ENCODE measurements around the gene EIF4H. TPM values are rescaled to one million over a fixed set of nuclear protein-coding genes. Genes with fewer than 3 reads are reported as not detected.
"Not testable (repeated sequence)": the region's sequence is repeated elsewhere in the genome, so short reads cannot be mapped to it uniquely, and the experiment has no call there.

Gene EIF4H
- total RNA-seq, 2 experiments from 2014 or later = 400 to 410 TPM

DNA sequence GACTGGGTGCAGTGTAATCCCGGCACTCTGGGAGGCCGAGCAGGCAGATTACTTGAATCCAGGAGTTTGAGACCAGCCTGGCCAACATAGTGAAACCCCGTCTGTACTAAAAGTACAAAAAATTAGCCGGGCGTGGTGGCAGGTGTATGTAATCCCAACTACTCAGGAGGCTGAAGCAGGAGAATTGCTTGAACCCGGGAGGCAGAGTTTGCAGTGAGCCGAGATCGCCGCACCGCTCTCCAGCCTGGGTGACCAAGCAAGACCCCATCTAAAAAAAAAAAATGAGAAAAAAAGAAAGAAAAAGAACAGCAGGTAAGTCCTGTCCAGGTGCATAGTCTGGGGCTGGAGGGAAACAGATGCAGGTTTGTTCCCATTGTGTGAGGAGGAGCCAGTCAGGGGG is 31.9 kb downstream of the EIF4H start:
- ChIA-PET CTCF (interaction anchor here (0.6 to 9.8 kb wide), 49 partner anchors 9 to 340 kb away, joined by 3 to 281 read pairs (median 4); partner anchors contain the start of gene RFC2), POLR2A (interaction anchor here (0.5 to 1.5 kb wide), 3 partner anchors 32 to 195 kb away, joined by 3 to 8 read pairs (median 4); no protein-coding TSS in a partner anchor)
- H3K9me3 Mint-ChIP-seq; DNase-seq; H3K4me1 Mint-ChIP-seq (ENCODE audit: low read depth); H3K27ac Mint-ChIP-seq; H3K27me3 Mint-ChIP-seq; H3K36me3 Mint-ChIP-seq; H3K4me3 Mint-ChIP-seq: not testable (repeated sequence)
- intact Hi-C loops (cut with micrococcal nuclease) = loop anchor here (1.0 to 2.0 kb wide), 3 partner anchors 48 to 195 kb away; partner anchors contain the start of gene RFC2

DNA sequence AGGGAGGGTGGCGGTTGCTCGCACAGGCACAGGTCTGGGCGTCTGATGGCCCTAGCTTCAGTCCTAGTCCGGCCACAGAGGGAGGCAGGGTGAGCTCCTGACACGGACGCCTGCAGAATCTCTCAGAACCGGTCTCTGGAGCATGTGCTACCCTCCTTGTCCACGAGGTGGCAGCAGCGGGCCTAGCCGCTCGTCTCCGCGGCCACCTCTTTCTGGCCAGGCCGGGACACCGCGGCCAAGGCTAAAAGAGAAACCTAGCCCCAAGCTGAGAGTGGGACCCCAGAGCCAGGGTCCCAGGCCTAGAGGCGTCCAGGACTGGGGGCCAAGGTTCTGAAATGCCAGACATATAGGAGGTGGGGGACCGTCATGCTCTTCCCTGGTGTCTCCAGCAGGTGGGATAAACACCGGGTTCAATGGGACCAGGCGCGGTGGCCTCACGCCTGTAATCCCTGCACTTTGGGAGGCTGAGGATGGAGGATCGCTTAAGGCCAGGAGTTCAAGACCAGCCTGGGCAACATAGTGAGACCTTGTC is 32.5 kb downstream of the EIF4H start:
- Mint-ChIP-seq H3K9me3 (no peaks in the 10 kb centered on the region), H3K27me3 (no peaks in the 10 kb centered on the region), H3K36me3 (no peaks in the 10 kb centered on the region), H3K27ac (no peak overlapping the region), H3K4me3 (peak overlapping the region; percentile 20), H3K4me1 (ENCODE audit: low read depth) (peaks cover 6% of the 10 kb centered on the region)
- CTCF ChIA-PET = interaction anchor here (0.6 to 9.8 kb wide), 51 partner anchors 9 to 339 kb away, joined by 3 to 281 read pairs (median 4); partner anchors contain the start of gene RFC2
- DNase-seq = peak; percentile 85
- intact Hi-C loops (cut with micrococcal nuclease) = loop anchor here (1.0 to 2.0 kb wide), 3 partner anchors 48 to 195 kb away; partner anchors contain the start of gene RFC2
- POLR2A ChIA-PET = interaction anchor here (0.6 to 1.5 kb wide), 4 partner anchors 13 to 201 kb away, joined by 3 to 8 read pairs (median 4); no protein-coding TSS in a partner anchor

DNA sequence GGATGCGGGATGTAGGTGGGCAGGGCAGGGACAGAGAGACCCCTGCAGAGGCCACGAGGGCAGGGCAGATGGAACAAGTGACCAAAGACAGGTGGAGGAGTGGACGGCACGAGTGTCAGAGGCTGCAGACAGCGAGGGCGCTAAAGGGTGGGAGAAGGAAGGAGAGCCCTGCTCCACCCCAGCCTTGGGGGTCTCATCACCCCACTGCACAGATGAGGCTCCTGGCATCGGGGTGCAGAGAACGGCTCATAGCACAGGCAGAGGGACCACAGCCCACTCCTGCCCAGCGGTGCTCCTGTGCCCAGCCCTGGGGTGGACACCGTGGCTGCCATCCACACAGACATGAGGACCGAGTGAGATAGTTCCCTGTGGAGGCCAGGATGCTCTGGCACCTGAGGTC is 33.4 kb downstream of the EIF4H start:
- H3K27ac Mint-ChIP-seq = no peak overlapping the region
- no peaks in the 10 kb centered on the region for H3K27me3 Mint-ChIP-seq
- H3K9me3 Mint-ChIP-seq = no peaks in the 10 kb centered on the region
- peaks cover 6% of the 10 kb centered on the region for H3K4me1 Mint-ChIP-seq (ENCODE audit: low read depth)
- ChIA-PET POLR2A (interaction anchor here (0.6 to 1.5 kb wide), 2 partner anchors 14 to 193 kb away, joined by 3 to 8 read pairs; no protein-coding TSS in a partner anchor), CTCF (interaction anchor here (0.6 to 9.8 kb wide), 9 partner anchors 11 to 206 kb away, joined by 3 to 281 read pairs (median 9); no protein-coding TSS in a partner anchor)
- intact Hi-C loops (cut with micrococcal nuclease) = loop anchor here (2.0 kb wide), 1 partner anchor 185 kb away; no protein-coding TSS in a partner anchor
- H3K36me3 Mint-ChIP-seq = no peaks in the 10 kb centered on the region
- H3K4me3 Mint-ChIP-seq = no peak overlapping the region
- no peak for DNase-seq

DNA sequence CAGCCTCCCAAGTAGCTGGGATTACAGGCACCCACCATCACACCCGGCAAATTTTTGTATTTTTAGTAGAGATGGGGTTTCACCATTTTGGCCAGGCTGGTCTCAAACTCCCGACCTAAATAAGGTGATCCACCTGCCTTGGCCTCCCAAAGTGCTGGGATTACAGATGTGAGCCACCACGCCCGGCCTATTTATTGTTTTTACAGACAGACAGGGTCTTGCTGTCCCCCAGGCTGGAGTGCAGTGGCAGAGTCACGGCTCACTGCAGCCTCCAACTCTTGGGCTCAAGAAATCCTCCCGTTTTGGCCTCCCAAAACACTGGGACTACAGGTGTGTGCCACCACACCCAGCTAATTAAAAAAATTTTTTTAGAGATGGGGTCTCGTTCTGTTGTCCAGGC is 34.1 kb downstream of the EIF4H start:
- H3K27ac Mint-ChIP-seq; H3K36me3 Mint-ChIP-seq; H3K4me1 Mint-ChIP-seq (ENCODE audit: low read depth); H3K27me3 Mint-ChIP-seq; intact Hi-C loops (cut with micrococcal nuclease); H3K9me3 Mint-ChIP-seq; H3K4me3 Mint-ChIP-seq; DNase-seq; POLR2A ChIA-PET: not testable (repeated sequence)
- CTCF ChIA-PET = interaction anchor here (0.6 to 9.8 kb wide), 5 partner anchors 10 to 432 kb away, joined by 3 to 281 read pairs (median 4); no protein-coding TSS in a partner anchor

DNA sequence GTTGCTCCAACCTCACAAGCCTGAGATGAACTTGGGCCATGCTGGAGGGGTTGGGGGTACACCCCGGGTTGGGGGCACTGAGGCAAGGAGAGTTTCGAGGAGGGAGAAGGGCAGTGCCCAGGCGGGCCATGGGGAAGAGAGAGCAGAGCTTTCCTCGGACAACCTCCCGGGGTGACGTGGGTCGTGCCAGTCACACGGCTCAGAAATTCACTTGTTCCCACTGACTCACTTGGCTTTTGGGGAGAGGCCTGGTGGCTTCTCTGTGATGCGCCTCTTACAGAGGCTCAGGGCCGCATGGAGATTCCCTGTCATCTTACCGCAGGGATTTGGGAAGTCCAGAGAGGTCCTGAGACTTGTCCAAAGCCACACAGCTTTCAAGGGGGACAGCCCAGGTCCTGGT is 38.5 kb downstream of the EIF4H start:
- Mint-ChIP-seq H3K27me3 (no peaks in the 10 kb centered on the region), H3K9me3 (no peaks in the 10 kb centered on the region), H3K4me1 (ENCODE audit: low read depth) (peaks cover 14% of the 10 kb centered on the region), H3K36me3 (no peaks in the 10 kb centered on the region), H3K4me3 (no peak overlapping the region), H3K27ac (no peak overlapping the region)
- intact Hi-C loops (cut with micrococcal nuclease) = no loop called here
- POLR2A ChIA-PET = no interaction called here
- CTCF ChIA-PET = interaction anchor here (9.8 kb wide), 1 partner anchor 187 kb away, joined by 281 read pairs; no protein-coding TSS in a partner anchor
- no peak for DNase-seq

DNA sequence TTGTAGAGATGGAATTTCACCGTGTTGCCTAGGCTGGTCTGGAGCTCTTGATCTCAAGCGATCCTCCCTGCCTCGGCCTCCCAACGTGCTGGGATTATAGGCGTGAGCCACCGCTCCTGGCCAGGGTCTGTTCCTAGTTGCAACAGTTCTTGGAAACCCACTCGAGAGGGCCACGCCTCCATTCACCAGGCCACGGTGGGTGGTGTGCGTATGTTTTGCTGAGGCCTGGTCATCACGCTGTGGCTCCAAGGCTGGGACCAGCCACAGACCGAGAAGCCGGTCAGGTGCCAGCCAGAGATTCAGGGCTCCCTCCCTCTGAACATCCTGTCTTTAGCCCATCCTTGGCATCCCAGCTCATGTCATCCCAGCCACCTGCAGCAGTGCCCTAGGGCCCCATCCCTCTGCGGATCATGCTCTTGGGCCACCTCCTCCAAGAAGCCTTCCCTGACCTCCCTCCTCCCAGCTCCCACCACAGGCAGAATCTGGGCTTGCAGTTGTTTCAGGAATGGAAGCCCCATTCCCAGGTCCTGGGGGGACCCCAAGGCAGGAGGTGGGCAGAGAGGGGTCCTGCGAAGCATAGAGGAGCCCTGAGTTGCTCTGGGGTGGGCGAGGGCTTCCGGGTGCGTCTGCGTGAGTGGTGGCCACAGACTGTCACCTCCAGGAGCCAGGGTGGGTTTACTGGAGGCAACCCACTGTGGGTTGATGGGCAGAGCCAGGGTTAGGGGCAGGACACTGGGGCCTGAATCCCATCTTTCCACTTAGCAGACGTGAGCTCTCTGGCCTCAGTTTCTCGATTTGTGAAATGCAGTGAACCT is 40.9 kb downstream of the EIF4H start:
- ChIA-PET POLR2A (no interaction called here), CTCF (interaction anchor here (1.7 kb wide), 1 partner anchor 186 kb away, joined by 8 read pairs; no protein-coding TSS in a partner anchor)
- no peaks in the 10 kb centered on the region for H3K9me3 Mint-ChIP-seq
- H3K4me1 Mint-ChIP-seq (ENCODE audit: low read depth) = peaks cover 14% of the 10 kb centered on the region
- no peak overlapping the region for H3K27ac Mint-ChIP-seq
- intact Hi-C loops (cut with micrococcal nuclease) = no loop called here
- no peaks in the 10 kb centered on the region for H3K36me3 Mint-ChIP-seq
- no peak overlapping the region for H3K4me3 Mint-ChIP-seq
- DNase-seq = no peak
- H3K27me3 Mint-ChIP-seq = no peaks in the 10 kb centered on the region

DNA sequence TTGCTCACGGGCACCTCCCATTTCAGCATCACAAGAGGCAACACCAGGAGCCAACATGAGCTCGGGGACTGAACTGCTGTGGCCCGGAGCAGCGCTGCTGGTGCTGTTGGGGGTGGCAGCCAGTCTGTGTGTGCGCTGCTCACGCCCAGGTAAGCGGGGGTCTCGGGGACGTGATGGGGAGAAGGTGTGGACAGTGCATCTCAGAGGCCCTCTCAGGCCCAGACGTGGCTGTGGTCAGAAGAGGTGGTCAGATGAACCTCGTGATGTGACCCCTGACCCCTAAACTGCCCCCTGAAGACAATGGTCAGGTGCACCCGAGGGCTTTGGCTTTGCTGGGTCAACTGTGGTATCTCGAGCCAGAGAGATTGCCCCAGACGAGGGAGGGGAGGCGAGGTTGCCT is 41.8 kb downstream of the EIF4H start:
- ChIA-PET CTCF (interaction anchor here (1.7 to 5.1 kb wide), 2 partner anchors 9 to 185 kb away, joined by 8 to 32 read pairs; no protein-coding TSS in a partner anchor), POLR2A (no interaction called here)
- Mint-ChIP-seq H3K27ac (no peak overlapping the region), H3K4me3 (no peak overlapping the region), H3K36me3 (no peaks in the 10 kb centered on the region), H3K9me3 (no peaks in the 10 kb centered on the region), H3K27me3 (no peaks in the 10 kb centered on the region), H3K4me1 (ENCODE audit: low read depth) (peaks cover 14% of the 10 kb centered on the region)
- no peak for DNase-seq
- intact Hi-C loops (cut with micrococcal nuclease) = no loop called here

DNA sequence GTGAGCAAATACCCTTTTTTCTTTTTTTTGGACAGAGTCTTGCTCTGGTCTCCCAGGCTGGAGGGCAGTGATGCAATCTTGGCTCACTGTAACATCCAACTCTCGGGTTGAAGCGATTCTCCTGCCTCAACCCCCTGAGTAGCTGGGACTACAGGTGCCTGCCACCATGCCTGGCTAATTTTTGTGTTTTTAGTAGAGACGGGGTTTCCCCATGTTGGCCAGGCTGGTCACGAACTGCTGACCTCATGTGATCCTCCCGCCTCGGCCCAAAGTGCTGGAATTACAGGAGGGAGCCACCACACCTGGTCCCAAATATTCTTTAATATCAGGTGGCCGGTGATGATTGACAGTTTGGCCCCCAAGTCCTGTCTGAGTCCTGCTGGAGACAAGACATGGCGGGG is 42.2 kb downstream of the EIF4H start:
- H3K27ac Mint-ChIP-seq = no peak overlapping the region
- POLR2A ChIA-PET = no interaction called here
- peaks cover 14% of the 10 kb centered on the region for H3K4me1 Mint-ChIP-seq (ENCODE audit: low read depth)
- H3K9me3 Mint-ChIP-seq = no peaks in the 10 kb centered on the region
- H3K36me3 Mint-ChIP-seq = no peaks in the 10 kb centered on the region
- CTCF ChIA-PET = interaction anchor here (5.1 kb wide), 1 partner anchor 10 kb away, joined by 32 read pairs; no protein-coding TSS in a partner anchor
- intact Hi-C loops (cut with micrococcal nuclease) = no loop called here
- H3K27me3 Mint-ChIP-seq = no peaks in the 10 kb centered on the region
- no peak for DNase-seq
- H3K4me3 Mint-ChIP-seq = no peak overlapping the region

DNA sequence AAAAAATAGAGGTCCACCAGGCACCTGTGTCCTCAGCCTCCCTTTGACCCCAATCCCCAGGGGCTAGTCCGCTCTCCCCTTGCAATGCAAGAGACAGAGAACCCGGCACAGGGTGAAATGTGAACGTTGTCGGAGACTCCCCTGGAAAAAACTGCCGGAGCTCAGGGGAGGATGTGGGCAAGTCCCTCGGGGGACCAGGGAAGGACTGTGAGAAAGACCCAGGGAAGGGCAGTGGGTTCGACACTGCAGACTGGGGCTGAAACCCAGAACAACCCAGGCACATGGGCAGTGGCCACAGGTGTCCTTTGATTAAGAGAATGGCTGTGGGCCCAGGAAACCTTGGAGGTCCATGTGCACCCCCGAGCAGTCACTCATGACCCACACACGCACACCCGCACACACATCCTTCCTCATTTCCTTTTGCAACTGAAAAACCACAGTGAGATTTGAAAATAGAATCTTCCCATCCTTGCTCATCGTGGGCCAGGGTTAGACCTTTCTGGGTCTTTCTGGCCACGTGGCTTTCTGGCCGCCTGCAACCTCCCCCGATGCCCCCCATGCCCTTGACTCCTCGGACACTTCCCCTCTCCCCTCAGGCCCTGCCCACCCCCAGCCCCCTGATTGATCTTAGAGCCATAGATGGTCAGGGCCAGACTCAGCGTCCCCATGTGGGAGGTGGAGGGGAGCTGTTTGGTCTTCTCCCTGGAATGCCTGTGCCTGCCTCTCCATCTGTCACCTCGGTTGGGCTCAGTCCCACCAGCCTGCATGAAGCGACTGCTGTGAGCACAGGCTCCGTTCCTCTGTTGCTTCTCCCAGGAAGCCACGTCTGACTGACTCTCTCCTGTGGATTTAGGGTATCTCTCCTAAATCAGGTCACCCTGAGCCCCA is 43.5 kb downstream of the EIF4H start:
- Mint-ChIP-seq H3K36me3 (no peaks in the 10 kb centered on the region), H3K4me1 (ENCODE audit: low read depth) (peaks cover 14% of the 10 kb centered on the region), H3K4me3 (no peak overlapping the region), H3K9me3 (no peaks in the 10 kb centered on the region), H3K27me3 (no peaks in the 10 kb centered on the region), H3K27ac (no peak overlapping the region)
- DNase-seq = peak; percentile 36
- intact Hi-C loops (cut with micrococcal nuclease) = no loop called here
- POLR2A ChIA-PET = interaction anchor here (0.6 kb wide), 1 partner anchor 86 kb away, joined by 4 read pairs; no protein-coding TSS in a partner anchor
- CTCF ChIA-PET = interaction anchor here (2.1 to 5.1 kb wide), 2 partner anchors 11 to 183 kb away, joined by 11 to 32 read pairs; no protein-coding TSS in a partner anchor

DNA sequence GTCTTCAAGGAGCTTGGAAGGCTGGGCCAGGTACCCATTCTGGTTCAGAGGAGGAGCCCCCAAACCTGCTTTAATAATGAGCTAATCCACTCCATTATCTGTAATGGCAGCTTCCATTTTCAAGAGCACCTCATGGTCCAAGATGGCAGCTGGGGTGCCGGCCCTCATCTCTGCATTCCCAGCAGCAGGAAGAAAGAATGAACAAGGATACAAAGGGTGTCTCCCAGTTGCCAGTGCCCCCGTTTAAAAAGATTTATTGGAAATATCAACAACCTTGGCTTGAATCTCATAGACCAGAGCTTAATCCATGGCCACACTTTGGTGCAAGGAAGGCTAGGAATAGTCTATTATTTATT is 44.2 kb downstream of the EIF4H start:
- no peak overlapping the region for H3K4me3 Mint-ChIP-seq
- H3K9me3 Mint-ChIP-seq = no peaks in the 10 kb centered on the region
- intact Hi-C loops (cut with micrococcal nuclease) = no loop called here
- POLR2A ChIA-PET = no interaction called here
- H3K27me3 Mint-ChIP-seq = no peaks in the 10 kb centered on the region
- H3K4me1 Mint-ChIP-seq (ENCODE audit: low read depth) = peaks cover 14% of the 10 kb centered on the region
- DNase-seq = no peak
- CTCF ChIA-PET = interaction anchor here (2.1 to 5.1 kb wide), 2 partner anchors 12 to 183 kb away, joined by 11 to 32 read pairs; no protein-coding TSS in a partner anchor
- H3K36me3 Mint-ChIP-seq = no peaks in the 10 kb centered on the region
- no peak overlapping the region for H3K27ac Mint-ChIP-seq

DNA sequence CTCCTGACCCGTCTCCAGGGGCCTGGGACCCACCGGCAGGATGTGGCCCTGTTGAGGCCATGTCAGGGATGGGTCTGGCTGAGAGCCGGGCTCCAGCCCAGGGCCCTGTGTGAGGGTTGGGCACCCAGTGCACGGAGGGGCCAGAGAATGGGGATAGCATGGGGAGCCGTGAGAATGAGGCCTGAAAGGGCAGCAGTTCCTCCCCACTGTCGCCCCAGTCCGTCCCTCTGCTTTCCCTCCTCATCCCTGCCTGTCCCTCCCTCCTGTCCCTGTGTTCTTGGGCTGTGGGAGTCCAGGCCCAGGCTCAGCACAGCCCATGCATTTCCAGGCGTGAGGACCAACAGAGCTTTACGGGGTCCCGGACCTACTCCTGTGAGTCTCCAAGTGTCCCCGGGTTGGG is 45.3 kb downstream of the EIF4H start:
- peaks cover 14% of the 10 kb centered on the region for H3K4me1 Mint-ChIP-seq (ENCODE audit: low read depth)
- no peak for DNase-seq
- intact Hi-C loops (cut with micrococcal nuclease) = no loop called here
- H3K27ac Mint-ChIP-seq = no peak overlapping the region
- no peaks in the 10 kb centered on the region for H3K36me3 Mint-ChIP-seq
- ChIA-PET POLR2A (no interaction called here), CTCF (interaction anchor here (1.4 to 5.1 kb wide), 2 partner anchors 13 to 182 kb away, joined by 4 to 32 read pairs; no protein-coding TSS in a partner anchor)
- no peak overlapping the region for H3K4me3 Mint-ChIP-seq
- no peaks in the 10 kb centered on the region for H3K9me3 Mint-ChIP-seq
- no peaks in the 10 kb centered on the region for H3K27me3 Mint-ChIP-seq

Measured in activated CD4-positive, alpha-beta memory T cell treated with anti-CD3 and anti-CD28 coated beads for 36 hours (primary cell).